HG02852 (cell line): ENCODE data around the gene ZSWIM1.

Experiments used
- ATAC-seq: cut with Tn5 transposase; IDR thresholded peaks from one replicate; pipeline ENCODE4 v1.9.1; 2021; ENCODE audit warnings: mild to moderate bottlenecking, moderate library complexity; ENCODE audit not compliant: unreplicated experiment

ZSWIM1 gene

DNA sequence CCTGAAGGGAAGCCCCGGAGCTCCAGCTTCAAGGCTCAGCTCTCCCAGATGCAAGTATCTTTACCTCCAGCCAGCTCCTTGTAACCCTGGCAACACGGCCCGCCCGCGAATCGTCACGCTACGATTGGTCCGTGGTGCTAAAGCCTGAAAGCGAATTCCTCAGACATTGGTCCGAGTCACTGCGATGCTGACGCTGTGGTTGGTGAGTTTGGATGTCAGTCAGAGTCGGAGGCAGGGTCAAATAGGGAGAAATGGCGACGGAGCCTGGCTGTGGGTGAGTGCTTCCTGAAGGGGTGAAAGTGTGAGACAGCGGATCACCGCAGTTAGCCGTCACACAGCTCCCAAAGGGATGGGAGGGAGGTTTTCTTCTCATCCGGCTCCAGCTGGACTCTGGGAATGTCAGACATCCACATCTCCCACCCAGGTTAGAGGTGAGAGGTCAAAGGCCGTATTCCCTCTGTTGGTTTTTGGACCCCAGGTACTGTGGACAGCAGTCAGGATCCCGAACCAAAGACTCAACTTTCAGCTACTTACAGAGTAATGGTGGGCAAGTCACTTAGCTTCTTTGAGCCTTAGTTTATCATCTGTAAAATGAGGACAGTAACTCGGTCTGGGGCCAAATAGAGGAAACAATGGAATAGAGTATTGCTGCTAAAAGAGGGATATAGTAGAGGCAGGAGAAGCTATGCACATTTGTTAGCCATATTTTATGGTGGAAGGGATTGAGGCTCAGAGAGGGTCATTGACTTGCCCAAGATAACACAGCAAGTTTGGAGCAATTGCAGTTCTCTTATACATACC, at the start of gene ZSWIM1:
ZSWIM1 (plus strand) TSS at position 240 of the 801 bp plus-strand sequence. CDS start 1,366 bp downstream, outside the sequence.
- ATAC-seq = peak; percentile 97

GRCh38 chr20:45832619-45833018, 48.4 kb upstream of the ZSWIM1 start:
- ATAC-seq = no peak

DNA sequence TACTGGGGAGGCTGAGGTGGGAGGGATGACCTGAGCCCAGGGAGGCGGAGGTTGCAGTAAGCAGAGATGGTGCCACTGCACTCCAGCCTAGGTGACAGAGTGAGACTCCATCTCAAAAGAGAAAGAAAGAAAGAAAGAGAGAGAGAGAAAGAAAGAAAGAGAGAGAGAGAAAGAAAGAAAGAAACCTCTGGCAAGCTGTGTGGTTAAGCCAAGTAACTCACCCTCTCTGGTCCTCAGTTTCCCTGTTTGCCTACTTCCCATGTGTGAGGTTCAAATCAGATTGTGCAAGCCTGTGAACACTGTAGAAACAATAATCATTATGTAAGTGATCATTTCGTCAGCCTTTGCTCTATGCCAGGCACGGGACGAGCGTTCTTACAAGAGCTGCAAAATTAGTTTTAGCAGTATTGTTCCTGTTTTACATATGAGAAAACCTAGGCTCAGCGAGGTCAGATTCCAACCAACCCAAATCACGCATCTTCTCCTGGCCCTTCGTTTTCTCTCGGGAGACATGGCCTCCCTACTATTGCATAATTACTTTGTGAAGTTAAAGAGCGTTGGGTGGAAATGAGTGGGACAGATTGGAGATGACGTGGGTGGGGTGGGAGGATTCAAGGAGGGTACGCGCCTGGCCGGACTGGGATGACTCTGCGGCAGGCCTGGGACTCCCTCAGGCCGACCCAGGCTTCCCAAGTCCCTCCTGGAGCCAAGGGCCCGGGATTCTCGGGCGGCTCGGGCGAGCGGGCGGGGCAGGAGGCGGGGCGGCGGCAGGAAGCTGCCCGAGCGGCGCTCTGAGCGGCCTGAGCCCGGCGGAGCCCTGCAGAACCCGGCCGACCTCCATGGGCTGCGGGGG, 47.8 kb upstream of the ZSWIM1 start, which contains the start of gene SNX21:
SNX21 (plus strand) TSS at position 770 of the 853 bp plus-strand sequence. CDS start 121 bp downstream, outside the sequence.
- peak; percentile 57 for ATAC-seq

DNA sequence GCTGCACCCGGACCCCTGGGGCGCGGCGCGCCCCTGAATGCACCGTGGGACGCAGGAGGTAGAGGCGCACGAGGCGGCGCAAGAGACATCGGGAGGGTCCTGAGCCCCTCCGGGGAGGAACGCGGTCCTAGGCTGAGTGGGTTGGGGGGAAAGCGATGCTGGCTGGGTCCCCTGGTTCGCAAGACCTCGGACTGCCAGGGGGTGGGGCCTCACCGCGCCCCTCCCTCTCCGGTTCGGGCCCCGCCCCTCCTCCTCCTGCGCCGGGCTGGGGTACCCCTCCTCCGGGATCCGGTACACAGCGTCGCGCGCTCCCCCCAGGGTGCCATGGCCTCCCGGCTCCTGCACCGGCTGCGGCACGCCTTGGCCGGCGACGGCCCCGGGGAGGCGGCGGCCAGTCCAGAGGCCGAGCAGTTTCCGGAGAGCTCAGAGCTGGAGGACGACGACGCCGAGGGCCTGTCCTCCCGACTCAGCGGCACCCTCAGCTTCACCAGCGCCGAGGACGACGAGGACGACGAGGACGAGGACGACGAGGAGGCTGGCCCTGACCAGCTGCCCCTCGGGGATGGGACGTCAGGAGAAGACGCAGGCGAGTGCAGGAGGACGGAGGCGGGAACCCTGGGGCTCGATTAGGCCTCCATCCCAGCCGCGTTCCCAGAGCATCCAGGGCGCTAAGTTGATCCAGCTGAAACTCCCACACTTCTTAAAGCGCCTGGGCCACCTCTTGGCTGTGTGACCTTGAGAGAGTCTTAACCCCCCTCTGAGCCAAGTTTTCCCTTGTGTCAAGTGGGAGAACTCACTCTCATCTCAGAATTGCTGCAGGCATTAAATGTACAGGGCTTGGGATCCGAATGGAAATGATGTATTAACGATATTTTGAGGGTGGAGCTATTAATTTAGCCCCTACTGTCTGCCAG, 46.9 kb upstream of the ZSWIM1 start:
- peak; percentile 34 for ATAC-seq

DNA sequence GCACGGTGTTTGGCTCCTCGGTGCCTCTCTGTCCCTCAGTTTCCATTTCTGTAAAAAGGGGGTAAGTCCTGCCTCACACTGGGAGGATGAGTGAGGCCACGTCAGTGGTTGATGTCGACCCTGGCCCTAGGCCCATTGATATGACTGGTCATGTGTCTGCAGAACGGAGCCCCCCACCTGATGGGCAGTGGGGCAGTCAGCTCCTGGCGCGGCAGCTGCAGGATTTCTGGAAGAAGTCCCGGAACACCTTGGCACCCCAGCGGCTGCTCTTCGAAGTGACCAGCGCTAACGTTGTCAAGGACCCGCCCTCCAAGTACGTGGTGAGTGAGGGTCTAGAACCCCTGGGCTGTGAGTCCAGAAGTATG, 46.2 kb upstream of the ZSWIM1 start:
- no peak for ATAC-seq

DNA sequence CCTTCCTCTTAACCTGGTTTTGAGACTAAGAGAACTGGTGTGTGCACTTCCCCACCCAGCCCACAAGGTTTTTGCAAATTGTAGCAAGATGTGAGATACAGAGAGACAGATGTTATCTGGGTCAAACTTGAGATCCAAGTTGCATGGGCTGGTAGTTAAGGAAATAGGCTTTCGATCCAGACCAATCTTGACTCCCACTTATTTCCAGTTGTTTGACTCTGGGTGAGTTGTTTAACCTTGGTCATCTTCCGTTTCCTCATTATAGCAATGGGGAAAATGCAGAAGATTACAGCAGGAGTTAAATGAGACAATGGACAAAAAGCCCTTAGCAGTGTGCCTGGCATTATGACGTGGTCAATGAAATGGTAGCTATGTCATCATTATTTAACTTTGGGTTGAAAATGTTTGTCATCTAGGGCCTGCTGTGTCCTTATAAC, 45.7 kb upstream of the ZSWIM1 start:
- no peak for ATAC-seq

DNA sequence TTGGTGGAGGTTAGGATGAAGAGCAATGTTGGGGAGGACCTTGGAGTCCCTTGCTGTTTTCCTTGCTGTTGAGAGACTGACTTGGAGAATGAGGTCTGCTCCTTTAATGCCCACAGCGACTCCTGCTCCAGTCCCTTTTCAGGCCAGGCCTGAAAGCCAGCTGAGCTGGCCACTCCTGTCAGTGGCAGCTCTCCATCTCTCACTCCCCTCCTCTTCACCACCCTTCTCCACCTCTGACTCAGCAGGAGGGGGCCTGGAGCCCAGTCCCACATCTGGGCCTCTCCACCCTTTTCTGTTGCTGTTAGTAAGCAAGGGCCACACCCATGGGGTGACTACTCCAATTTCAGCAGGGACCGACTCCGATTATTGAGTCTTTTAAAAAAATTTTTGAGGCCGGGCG, 45.2 kb upstream of the ZSWIM1 start:
- ATAC-seq = no peak

- ATAC-seq = no peak
Observed at GRCh38 chr20:45836841-45837240, 44.2 kb upstream of the ZSWIM1 start.

DNA sequence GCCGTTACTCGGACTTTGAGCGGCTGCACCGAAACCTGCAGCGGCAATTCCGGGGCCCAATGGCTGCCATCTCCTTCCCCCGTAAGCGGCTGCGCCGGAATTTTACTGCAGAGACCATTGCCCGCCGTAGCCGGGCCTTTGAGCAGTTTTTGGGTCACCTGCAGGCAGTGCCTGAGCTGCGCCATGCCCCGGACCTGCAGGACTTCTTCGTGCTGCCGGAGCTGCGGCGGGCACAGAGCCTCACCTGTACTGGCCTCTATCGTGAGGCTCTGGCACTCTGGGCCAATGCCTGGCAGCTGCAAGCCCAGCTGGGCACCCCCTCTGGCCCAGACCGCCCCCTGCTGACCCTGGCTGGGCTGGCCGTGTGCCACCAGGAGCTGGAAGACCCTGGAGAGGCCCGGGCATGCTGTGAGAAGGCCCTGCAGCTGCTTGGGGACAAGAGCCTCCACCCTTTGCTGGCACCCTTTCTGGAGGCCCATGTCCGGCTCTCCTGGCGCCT, 40.3 kb upstream of the ZSWIM1 start:
- ATAC-seq = no peak

GRCh38 chr20:45841407-45842129, 39.5 kb upstream of the ZSWIM1 start:
- no peak for ATAC-seq

DNA sequence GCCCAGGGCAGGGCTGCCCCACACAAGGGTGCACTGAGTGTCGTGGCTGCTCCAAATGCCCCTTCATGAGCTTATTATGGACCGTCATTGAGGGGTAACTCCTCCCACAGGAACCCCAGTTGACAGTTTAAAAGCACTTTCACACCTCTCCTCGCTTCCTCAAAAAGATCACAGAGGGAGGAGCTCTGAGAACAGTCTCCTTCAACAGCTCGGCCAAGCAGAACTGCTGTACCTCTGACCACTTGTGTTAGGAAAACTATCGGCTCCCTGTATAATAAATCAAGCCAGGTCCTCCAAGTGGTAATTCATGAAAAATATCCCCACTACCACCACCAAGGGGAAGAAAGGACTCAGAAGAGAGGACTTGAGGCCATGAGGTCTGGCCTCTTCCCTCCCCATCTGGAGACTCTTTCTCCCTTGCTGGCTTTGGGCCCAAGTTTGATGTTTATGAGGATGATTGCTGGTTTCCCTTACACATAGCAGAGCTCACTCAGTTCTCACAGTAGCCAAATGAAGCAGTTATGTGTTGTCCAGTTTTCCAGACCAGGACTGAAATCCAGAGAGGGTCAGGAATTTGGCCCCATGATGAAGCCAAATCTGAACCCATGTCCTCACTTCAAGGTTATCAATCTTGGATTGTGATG, 38.7 kb upstream of the ZSWIM1 start:
- peak; percentile 67 for ATAC-seq

DNA sequence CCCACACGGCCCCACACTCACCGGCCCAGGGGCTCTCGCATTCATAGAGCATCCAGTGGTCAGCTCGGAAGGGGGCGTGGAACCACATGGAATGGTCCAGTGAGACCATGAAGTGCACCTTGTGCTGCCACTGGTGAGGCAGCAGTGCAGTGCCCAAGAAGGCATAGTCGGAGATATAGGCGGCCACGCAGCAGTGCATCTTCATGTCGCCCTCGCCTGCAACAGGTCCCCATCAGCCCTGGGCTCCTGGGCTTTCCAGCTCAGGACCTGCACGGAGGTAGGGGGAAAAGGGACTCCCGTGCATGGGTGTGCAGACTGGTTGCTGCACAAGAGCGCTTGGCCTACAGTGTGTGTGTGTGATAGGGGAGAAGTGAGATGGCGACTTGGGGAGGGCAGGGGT, 37.5 kb upstream of the ZSWIM1 start:
- no peak for ATAC-seq

DNA sequence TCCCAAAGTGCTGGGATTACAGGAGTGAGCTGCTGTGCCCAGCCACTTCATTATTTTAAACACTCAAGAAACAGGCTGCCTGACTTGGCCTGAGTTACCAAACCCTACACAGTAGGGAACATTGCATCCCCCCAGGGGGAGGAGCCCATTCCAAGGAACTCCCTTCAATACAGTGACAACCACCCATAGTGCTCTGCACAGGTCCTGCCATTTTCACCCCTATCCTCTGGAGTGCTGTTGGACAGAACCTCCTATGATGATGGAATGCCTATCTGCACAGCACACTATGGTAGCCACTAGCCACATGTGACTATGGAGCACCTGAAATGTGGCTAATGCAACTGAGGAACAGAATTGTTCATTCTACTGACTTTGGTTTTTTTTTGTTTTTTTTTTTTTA, 35.6 kb upstream of the ZSWIM1 start:
- ATAC-seq = no peak

GRCh38 chr20:45848421-45848820, 32.6 kb upstream of the ZSWIM1 start:
- no peak for ATAC-seq

DNA sequence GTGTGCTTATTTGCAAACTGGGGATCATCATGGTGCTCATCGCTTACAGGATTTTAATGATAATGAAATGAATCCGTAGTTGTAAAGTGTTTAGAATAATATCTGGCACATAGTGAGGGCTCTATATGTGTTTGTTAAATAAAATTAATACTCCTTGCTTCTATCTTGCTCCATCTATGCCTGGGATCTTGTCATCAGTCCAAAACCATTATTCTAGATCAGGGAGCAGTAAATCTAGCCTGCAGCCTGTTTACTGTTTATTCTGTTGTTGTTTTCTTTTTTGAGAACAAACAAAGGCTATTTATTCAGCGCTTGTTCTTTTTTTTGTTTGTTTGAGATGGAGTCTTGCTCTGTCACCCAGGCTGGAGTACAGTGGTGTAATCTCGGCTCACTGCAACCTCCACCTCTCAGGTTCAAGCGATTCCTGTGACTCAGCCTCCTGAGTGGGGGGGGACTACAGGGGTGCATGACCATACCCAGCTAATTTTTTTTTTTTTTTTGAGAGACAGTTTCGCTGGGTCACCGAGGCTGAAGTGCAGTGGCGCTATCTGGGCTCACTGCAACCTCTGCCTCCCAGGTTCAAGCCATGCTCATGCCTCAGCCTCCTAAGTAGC, 32.0 kb upstream of the ZSWIM1 start:
- ATAC-seq = no peak

DNA sequence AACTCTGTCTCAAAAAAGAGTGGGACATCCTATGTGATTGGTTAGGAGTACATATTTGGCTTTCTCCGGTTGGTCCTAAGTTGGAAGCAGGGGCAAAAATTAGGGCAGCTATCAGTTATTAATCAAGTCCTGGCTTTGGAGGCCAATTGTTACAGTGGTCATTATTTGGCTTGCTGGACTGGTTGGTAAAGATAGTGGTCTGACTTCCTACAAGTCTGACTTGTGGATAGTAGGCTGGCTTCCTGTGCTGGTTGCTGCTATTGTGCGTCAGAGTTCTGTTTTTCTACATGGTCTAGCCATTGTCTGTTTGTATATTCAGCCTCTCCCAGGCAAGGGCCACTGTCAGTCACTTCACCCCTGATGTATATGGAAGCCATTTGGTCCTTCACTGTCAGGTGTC, 30.8 kb upstream of the ZSWIM1 start:
- no peak for ATAC-seq

DNA sequence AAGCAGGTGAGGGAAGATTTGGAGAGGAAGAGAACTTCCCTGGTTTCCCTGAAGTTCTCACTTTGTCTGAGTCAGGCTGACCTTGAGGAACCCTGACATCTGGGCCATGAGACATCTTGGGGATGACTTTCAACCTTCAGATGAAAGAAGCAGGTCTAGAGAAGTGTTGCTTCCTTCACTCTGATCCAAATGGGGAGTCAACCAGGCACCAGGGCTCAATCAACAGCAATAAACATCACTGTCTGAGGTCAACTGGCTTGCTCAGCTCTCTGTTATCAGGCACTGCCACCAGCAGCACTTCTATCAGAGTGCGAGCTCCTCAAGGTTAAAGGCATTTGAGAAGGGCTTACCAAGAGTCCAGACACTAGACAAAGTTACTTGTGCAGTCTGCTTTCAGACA, 30.1 kb upstream of the ZSWIM1 start:
- no peak for ATAC-seq

GRCh38 chr20:45851501-45851900, 29.5 kb upstream of the ZSWIM1 start:
- ATAC-seq = no peak

GRCh38 chr20:45852326-45852725, 28.7 kb upstream of the ZSWIM1 start:
- ATAC-seq = no peak
